Sigmoid colon (tissue), 4 donors: ENCODE data around the gene HABP4.

ENCODE experiments used
- CTCF ChIP-seq, 4 experiments: fragments of 450-650 bp in 3 of 4; fragments of 200-600 bp in 1 of 4; IDR thresholded peaks; one replicate each; pipeline ENCODE4 v1.5.1; 2016 to 2019; ENCODE audit warnings: antibody characterized with exemption in 4 of 4, mild to moderate bottlenecking in 3 of 4, moderate library complexity in 2 of 4
- POLR2A ChIP-seq, 2 donors: fragments of 450-650 bp; IDR thresholded peaks; one replicate each; pipeline ENCODE4 v1.6.1; 2016; ENCODE audit warnings: antibody characterized with exemption in 2 of 2, mild to moderate bottlenecking in 2 of 2, moderate library complexity in 2 of 2
- POLR2AphosphoS5 ChIP-seq, 4 donors: sonication (generic); formaldehyde crosslinking; IDR thresholded peaks; one replicate each; pipeline ENCODE4 v1.6.1; 2017; ENCODE audit warnings: antibody characterized with exemption in 4 of 4

DNA sequence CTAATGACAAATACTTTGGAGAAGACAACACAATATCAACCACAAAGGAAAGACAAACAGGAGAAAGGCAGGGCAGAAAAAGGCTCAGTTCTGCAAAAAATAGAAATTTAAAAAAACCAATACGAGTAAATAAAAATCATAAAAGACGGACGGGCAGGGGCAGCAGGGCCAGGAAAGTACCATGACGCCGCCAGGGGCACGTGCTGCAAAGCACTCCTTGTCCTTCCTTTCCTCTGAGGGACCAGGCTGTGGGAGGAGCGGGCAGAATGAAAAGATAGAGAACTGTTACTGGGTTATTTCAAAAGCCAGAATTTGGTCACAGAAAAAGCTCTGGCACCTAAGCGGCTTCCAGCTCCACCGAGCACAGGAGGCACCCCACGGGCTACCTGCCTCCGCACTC is 53.9 kb downstream of the HABP4 start:
- no peak for TF ChIP-seq POLR2A (IDR thresholded peaks at IDR 0.05)
- no peak for TF ChIP-seq CTCF (IDR thresholded peaks at IDR 0.05)
- no peak for TF ChIP-seq POLR2AphosphoS5 (IDR thresholded peaks at IDR 0.05)
